PC-9 (cell line): ENCODE results near the gene CSPG5.

ENCODE experiments used
- CTCF ChIP-seq: fragments of 200-600 bp; sonication (generic); conservative IDR thresholded peaks from 2 replicates; pipeline ENCODE4 v1.6.1; 2017; ENCODE audit warnings: mixed run types, antibody characterized with exemption, mild to moderate bottlenecking, moderate library complexity
- EZH2 ChIP-seq: fragments of 200-600 bp; sonication (generic); IDR thresholded peaks from 2 replicates; pipeline ENCODE4 v1.8.0; 2017; ENCODE audit warnings: antibody characterized with exemption, low read depth

GRCh38 chr3:47590216-47590615, 11.6 kb upstream of the CSPG5 start:
- TF ChIP-seq CTCF (no peak), EZH2 (no peak)
